Tibial nerve (tissue), 4 donors: ENCODE measurements around the gene MAPRE2. TPM values are rescaled to one million over a fixed set of nuclear protein-coding genes. Genes with fewer than 3 reads are reported as not detected.

Experiments used
- DNase-seq, 2 donors: peaks; one replicate each; pipeline ENCODE4 v3.0.0-alpha.2; 2019; ENCODE audit warnings: low spot score in 2 of 2
- H3K27ac ChIP-seq, 4 donors: fragments of 200-600 bp; sonication (generic) in 3 of 4; one replicate each; pipeline ENCODE4 v1.5.1; 2017 to 2019; ENCODE audit warnings: mild to moderate bottlenecking in 1 of 4
- H3K27me3 ChIP-seq, 2 donors: fragments of 200-600 bp; sonication (generic) in 1 of 2; one replicate each; pipeline versions ENCODE4 v1.5.1 to v1.6.0; 2017 to 2019
- H3K36me3 ChIP-seq, 3 donors: fragments of 200-600 bp; sonication (generic); one replicate each; pipeline ENCODE4 v1.5.1; 2018 to 2019
- H3K4me1 ChIP-seq, 4 donors: fragments of 200-600 bp; sonication (generic) in 3 of 4; one replicate each; pipeline ENCODE4 v1.5.1; 2017 to 2019
- H3K4me3 ChIP-seq, 4 donors: fragments of 200-600 bp; sonication (generic) in 3 of 4; one replicate each; pipeline ENCODE4 v1.5.1; 2017 to 2019; ENCODE audit warnings: mild to moderate bottlenecking in 1 of 4, moderate library complexity in 1 of 4
- H3K9me3 ChIP-seq, 4 donors: fragments of 200-600 bp; sonication (generic) in 3 of 4; one replicate each; pipeline ENCODE4 v1.5.1; 2017 to 2019
- EP300 ChIP-seq, 2 donors: sonication (generic); formaldehyde crosslinking; IDR thresholded peaks; one replicate each; pipeline ENCODE4 v1.6.1; 2017; ENCODE audit warnings: antibody characterized with exemption in 2 of 2, mild to moderate bottlenecking in 1 of 2
- POLR2A ChIP-seq, 2 donors: fragments of 450-650 bp; IDR thresholded peaks; one replicate each; pipeline ENCODE4 v1.6.1; 2017; ENCODE audit warnings: antibody characterized with exemption in 2 of 2, mild to moderate bottlenecking in 2 of 2, moderate library complexity in 2 of 2
- WGBS, 2 donors: methylation state at CpG; one replicate each; pipeline ENCODE4 v1.1.5; 2018; 5-methylcytosine and 5-hydroxymethylcytosine counted together
- total RNA-seq, 4 donors: library from RNA; depleted of rRNA; stranded (reverse); fragments of >200 nt; gene quantifications; one replicate each; pipeline ENCODE4 v1.1.0, GENCODE V29; 2016
- TF ChIP-seq, protein P1 (sequence below), 5 experiments: fragments of 200-600 bp in 3 of 5; fragments of 450-650 bp in 2 of 5; sonication (generic) in 3 of 5; IDR thresholded peaks; one replicate each; pipeline ENCODE4 v1.5.1; 2016 to 2019; ENCODE audit warnings: antibody characterized with exemption in 5 of 5, mild to moderate bottlenecking in 3 of 5, moderate library complexity in 2 of 5

Gene MAPRE2
- total RNA-seq, 4 donors from 2014 or later, result 18.9 to 33.3 (median 29.4) TPM

DNA sequence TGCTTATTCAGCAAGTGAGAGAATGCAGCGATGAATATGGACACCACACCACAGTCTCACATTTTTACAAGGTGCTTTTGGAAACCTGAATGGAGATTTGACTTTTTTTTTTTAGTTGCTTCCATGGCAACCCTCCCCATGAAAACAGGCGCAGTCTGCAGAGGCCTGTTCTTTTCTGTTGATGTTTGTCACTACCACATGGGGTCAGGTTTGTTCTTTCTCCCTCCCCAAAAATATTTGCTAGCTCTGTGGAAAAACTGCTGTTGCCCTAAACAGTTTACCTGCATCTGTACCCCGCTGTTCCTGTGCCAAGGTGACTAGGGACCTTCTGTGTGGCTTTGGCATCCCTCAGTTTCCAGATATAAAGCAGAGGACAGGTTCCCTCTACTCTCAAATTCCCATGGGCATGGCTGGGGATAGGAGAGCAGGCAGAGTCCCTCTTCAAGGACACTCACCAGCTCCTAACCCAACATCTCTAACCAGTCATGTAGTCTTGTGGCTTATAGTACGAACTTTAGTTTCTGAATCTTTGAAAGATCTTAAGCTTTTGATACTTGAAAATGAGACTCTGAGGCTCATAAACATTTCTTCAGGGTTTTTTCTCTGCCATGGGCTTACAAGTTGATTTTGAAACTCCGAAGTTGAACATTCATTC is 14.7 kb upstream of the MAPRE2 start:
- Histone ChIP-seq H3K27me3 (no peaks in the 10 kb centered on the region), H3K4me3 (no peak overlapping the region), H3K27ac (peak overlapping the region in 3 of 4 donors; percentile 29 to 58 (median 38)), H3K9me3 (no peaks in the 10 kb centered on the region), H3K36me3 (no peaks in the 10 kb centered on the region), H3K4me1 (peaks cover 0 to 44% (median 25%) of the 10 kb centered on the region in 4 donors)
- DNase-seq, result no peak
- TF ChIP-seq EP300 (IDR thresholded peaks at IDR 0.05) (no peak), POLR2A (IDR thresholded peaks at IDR 0.05) (no peak)
- TF ChIP-seq, protein P1, sequence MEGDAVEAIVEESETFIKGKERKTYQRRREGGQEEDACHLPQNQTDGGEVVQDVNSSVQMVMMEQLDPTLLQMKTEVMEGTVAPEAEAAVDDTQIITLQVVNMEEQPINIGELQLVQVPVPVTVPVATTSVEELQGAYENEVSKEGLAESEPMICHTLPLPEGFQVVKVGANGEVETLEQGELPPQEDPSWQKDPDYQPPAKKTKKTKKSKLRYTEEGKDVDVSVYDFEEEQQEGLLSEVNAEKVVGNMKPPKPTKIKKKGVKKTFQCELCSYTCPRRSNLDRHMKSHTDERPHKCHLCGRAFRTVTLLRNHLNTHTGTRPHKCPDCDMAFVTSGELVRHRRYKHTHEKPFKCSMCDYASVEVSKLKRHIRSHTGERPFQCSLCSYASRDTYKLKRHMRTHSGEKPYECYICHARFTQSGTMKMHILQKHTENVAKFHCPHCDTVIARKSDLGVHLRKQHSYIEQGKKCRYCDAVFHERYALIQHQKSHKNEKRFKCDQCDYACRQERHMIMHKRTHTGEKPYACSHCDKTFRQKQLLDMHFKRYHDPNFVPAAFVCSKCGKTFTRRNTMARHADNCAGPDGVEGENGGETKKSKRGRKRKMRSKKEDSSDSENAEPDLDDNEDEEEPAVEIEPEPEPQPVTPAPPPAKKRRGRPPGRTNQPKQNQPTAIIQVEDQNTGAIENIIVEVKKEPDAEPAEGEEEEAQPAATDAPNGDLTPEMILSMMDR (IDR thresholded peaks at IDR 0.05), result peak in 2 of 5 experiments; percentile 23
- WGBS, 2 donors, result 87 to 88% methylated on average over 5 of the region's 5 CpGs

DNA sequence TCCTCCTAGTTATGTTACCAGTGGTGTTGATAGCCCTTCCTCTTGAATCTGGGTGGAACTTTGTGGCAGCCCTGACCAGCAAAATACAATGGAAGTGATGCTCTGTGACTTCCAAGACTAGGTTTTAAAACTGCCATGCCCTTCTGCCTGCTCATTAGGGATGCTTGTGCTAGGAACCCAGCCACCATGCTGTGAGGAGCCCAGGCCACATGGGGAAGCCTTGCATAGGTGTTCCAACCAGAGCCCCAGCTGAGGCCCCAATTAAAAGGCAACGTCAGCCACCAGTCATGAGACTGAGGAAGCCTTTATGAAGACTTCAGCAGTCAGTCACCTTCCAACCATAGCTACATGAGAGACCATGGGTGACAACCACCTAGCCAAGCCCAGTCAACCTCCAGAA is 14.0 kb upstream of the MAPRE2 start:
- H3K4me1 ChIP-seq, result peaks cover 0 to 44% (median 25%) of the 10 kb centered on the region in 4 donors
- TF ChIP-seq POLR2A (IDR thresholded peaks at IDR 0.05) (no peak), EP300 (IDR thresholded peaks at IDR 0.05) (no peak)
- TF ChIP-seq, protein P1 (IDR thresholded peaks at IDR 0.05), result no peak
- WGBS, 2 donors, result 80 to 92% methylated on average over 1 of the region's 1 CpG
- peak overlapping the region in 2 of 4 donors; percentile 38 to 58 for H3K27ac ChIP-seq
- H3K36me3 ChIP-seq, result no peaks in the 10 kb centered on the region
- no peak for DNase-seq
- no peaks in the 10 kb centered on the region for H3K27me3 ChIP-seq
- H3K4me3 ChIP-seq, result no peak overlapping the region
- H3K9me3 ChIP-seq, result no peaks in the 10 kb centered on the region

DNA sequence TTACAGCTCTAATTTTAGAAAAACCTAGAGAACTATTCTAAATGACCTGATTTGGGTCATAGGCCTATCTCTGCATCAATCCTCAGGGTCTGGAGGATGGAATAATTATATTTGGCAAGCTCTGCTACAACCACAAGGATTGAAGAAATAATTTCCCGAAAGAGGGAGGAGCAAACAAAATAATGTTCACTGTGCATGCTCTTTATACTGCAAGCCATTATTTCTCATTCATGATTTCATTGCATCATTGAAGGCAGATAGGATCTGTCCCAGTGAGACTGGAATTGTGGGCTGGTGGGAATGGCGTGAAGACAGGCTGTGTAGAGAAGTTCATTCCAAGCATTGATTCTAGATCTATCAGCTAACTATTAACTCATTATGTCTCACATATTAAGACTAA is 12.7 kb upstream of the MAPRE2 start:
- no peak for DNase-seq
- Histone ChIP-seq H3K27ac (peak overlapping the region in 2 of 4 donors; percentile 65 to 78), H3K4me3 (no peak overlapping the region), H3K4me1 (peaks cover 0 to 44% (median 25%) of the 10 kb centered on the region in 4 donors), H3K9me3 (no peaks in the 10 kb centered on the region), H3K36me3 (no peaks in the 10 kb centered on the region), H3K27me3 (no peaks in the 10 kb centered on the region)
- WGBS, 2 donors, result 35 to 38% methylated on average over 2 of the region's 2 CpGs
- TF ChIP-seq POLR2A (IDR thresholded peaks at IDR 0.05), result no peak

DNA sequence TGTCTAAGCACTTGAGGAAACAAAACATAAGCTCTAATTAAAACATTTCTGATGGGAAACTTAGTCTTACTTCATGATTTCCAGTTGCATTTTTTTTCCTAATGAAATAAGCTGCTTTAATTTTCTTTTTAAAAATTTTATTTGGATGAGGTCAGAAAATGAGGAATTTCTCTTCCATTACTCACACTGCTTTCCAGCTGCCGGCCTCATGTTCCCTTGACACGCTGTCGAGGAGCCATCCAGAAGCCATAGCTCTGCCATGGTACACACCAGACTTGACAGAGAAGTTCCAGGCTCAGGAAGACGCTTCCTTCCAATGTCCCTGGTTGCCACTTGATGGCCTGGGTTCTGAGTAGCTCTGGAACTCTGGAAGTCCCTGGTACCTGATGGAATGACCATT is 12.1 kb upstream of the MAPRE2 start:
- WGBS, 2 donors, result 32 to 34% methylated on average over 4 of the region's 4 CpGs
- peak overlapping the region in 3 of 4 donors; percentile 7 to 45 (median 32) for H3K4me3 ChIP-seq
- H3K27me3 ChIP-seq, result no peaks in the 10 kb centered on the region
- TF ChIP-seq, protein P1 (IDR thresholded peaks at IDR 0.05), result no peak
- no peak for TF ChIP-seq POLR2A (IDR thresholded peaks at IDR 0.05)
- TF ChIP-seq EP300 (IDR thresholded peaks at IDR 0.05), result no peak
- no peaks in the 10 kb centered on the region for H3K9me3 ChIP-seq
- no peaks in the 10 kb centered on the region for H3K36me3 ChIP-seq
- H3K27ac ChIP-seq, result peak overlapping the region in 3 of 4 donors; percentile 65 to 78 (median 76)
- no peak for DNase-seq
- H3K4me1 ChIP-seq, result peaks cover 0 to 44% (median 25%) of the 10 kb centered on the region in 4 donors

DNA sequence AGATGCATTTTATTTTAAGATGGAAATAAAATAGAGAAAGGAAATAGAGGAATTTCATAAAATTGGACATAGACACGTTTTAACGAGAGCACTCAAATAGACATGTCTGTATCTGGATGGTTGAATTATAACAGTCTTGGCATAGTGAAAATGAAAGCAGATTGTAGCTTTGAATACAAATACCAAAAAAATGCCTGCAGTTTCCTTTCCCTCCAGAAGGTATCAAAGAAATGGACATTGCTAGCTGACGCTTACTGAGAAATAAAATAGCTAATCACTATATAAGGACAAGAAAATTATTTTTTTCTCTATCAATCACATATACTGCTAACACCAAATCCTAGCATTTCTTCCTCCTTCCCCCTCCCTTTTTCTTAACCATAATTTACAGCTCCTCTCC is 11.4 kb upstream of the MAPRE2 start:
- 7% methylated on average over 3 of the region's 3 CpGs for WGBS, 2 donors

More for the DNA sequence above, 11.4 kb upstream of the MAPRE2 start:
- peak overlapping the region in 3 of 4 donors; percentile 65 to 78 (median 76) for H3K27ac ChIP-seq
- no peaks in the 10 kb centered on the region for H3K27me3 ChIP-seq
- DNase-seq, result no peak
- no peaks in the 10 kb centered on the region for H3K36me3 ChIP-seq
- peaks cover 0 to 39% (median 23%) of the 10 kb centered on the region in 4 donors for H3K4me1 ChIP-seq
- H3K4me3 ChIP-seq, result peak overlapping the region; percentile 7 to 45 (median 24)
- TF ChIP-seq, protein P1 (IDR thresholded peaks at IDR 0.05), result peak in 2 of 5 experiments; percentile 6 to 44
- no peak for TF ChIP-seq EP300 (IDR thresholded peaks at IDR 0.05)
- TF ChIP-seq POLR2A (IDR thresholded peaks at IDR 0.05), result no peak
- no peaks in the 10 kb centered on the region for H3K9me3 ChIP-seq
